ENCODE data around the gene SORT1. TPM values are rescaled to one million over a fixed set of nuclear protein-coding genes. Genes with fewer than 3 reads are reported as not detected.

Gene SORT1
- total and polyA plus RNA-seq, 2 of the 13 experiments (the other 11 are each of a cell fraction or from before 2014, with no cell fraction given): 32.4 to 93.0 TPM

- TF ChIP-seq NR2C2 (CRISPR knock-in tag; IDR thresholded peaks at IDR 0.05; ENCODE audit: borderline replicate concordance) (no peak), TERF1 (CRISPR knock-in tag; IDR thresholded peaks at IDR 0.05) (no peak), PHF5A (CRISPR knock-in tag; IDR thresholded peaks at IDR 0.05; ENCODE audit: low read depth, unreplicated experiment) (no peak), CCAR2 (optimal IDR thresholded peaks at IDR 0.05; ENCODE audit: low read depth, low read length) (no peak), ATF1 (CRISPR knock-in tag; IDR thresholded peaks at IDR 0.05) (no peak), ADNP (CRISPR knock-in tag; IDR thresholded peaks at IDR 0.05) (no peak), FOXK1 (CRISPR knock-in tag; IDR thresholded peaks at IDR 0.05; ENCODE audit: borderline replicate concordance, low read depth) (no peak), DR1 (CRISPR knock-in tag; IDR thresholded peaks at IDR 0.05) (0 out of 2 replicates have a peak, but pooled peaks have one; percentile 32), AHR (CRISPR knock-in tag; IDR thresholded peaks at IDR 0.05) (no peak), MYPOP (CRISPR knock-in tag; IDR thresholded peaks at IDR 0.05) (no peak), EHMT2 (IDR thresholded peaks at IDR 0.05; ENCODE audit: borderline replicate concordance, low read depth, low read length) (no peak), ZNF780A (CRISPR knock-in tag; IDR thresholded peaks at IDR 0.05) (no peak), STAG1 (CRISPR knock-in tag; IDR thresholded peaks at IDR 0.05) (no peak), TRIM24 (CRISPR knock-in tag; IDR thresholded peaks at IDR 0.05) (no peak), ZSCAN9 (CRISPR knock-in tag; IDR thresholded peaks at IDR 0.05; ENCODE audit: borderline replicate concordance) (0 out of 2 replicates have a peak, but pooled peaks have one; percentile 39), KLF16 (CRISPR knock-in tag; IDR thresholded peaks at IDR 0.05) (no peak), ATF3 (CRISPR knock-in tag; IDR thresholded peaks at IDR 0.05) (no peak), RAD21 (CRISPR knock-in tag; IDR thresholded peaks at IDR 0.05) (no peak), IKZF1 (IDR thresholded peaks at IDR 0.05) (no peak), ARID5B (CRISPR knock-in tag; IDR thresholded peaks at IDR 0.05) (no peak; the same call in 1 of the 2 replicates), MAFF (IDR thresholded peaks at IDR 0.05; ENCODE audit: low read depth, low read length) (no peak), ZNF839 (CRISPR knock-in tag; IDR thresholded peaks at IDR 0.05; ENCODE audit: borderline replicate concordance) (no peak), PHF21A (CRISPR knock-in tag; IDR thresholded peaks at IDR 0.05) (no peak), DBP (CRISPR knock-in tag; IDR thresholded peaks at IDR 0.05; ENCODE audit: not compliant biosample characterization) (no peak), NBN (conservative IDR thresholded peaks at IDR 0.05) (no peak), ARNT2 (CRISPR knock-in tag; IDR thresholded peaks at IDR 0.05; ENCODE audit: low read depth) (peak; percentile 53; the same call in 1 of the 2 replicates)
These were observed 90.9 kb downstream of the SORT1 start, which contains the start of gene MYBPHL (continued) for GRCh38 chr1:109306832-109307273.
